Suprapubic skin (tissue), 4 donors: ENCODE measurements around the gene DHX35.

Experiments used
- EP300 ChIP-seq: sonication (generic); formaldehyde crosslinking; IDR thresholded peaks from one replicate; pipeline ENCODE4 v1.6.1; 2017; ENCODE audit warnings: antibody characterized with exemption
- POLR2A ChIP-seq, 2 donors: fragments of 450-650 bp; IDR thresholded peaks; one replicate each; pipeline ENCODE4 v1.6.1; 2017; ENCODE audit warnings: antibody characterized with exemption in 2 of 2, mild to moderate bottlenecking in 2 of 2, moderate library complexity in 2 of 2
- POLR2AphosphoS5 ChIP-seq, 3 donors: sonication (generic); formaldehyde crosslinking; IDR thresholded peaks; one replicate each; pipeline ENCODE4 v1.6.1; 2017; ENCODE audit warnings: antibody characterized with exemption in 3 of 3
- TF ChIP-seq, protein P1 (sequence below), 2 donors: fragments of 200-600 bp in 1 of 2; fragments of 450-650 bp in 1 of 2; sonication (generic) in 1 of 2; IDR thresholded peaks; one replicate each; pipeline ENCODE4 v1.5.1; 2016 to 2019; ENCODE audit warnings: antibody characterized with exemption in 2 of 2, mild to moderate bottlenecking in 1 of 2, moderate library complexity in 1 of 2

DNA sequence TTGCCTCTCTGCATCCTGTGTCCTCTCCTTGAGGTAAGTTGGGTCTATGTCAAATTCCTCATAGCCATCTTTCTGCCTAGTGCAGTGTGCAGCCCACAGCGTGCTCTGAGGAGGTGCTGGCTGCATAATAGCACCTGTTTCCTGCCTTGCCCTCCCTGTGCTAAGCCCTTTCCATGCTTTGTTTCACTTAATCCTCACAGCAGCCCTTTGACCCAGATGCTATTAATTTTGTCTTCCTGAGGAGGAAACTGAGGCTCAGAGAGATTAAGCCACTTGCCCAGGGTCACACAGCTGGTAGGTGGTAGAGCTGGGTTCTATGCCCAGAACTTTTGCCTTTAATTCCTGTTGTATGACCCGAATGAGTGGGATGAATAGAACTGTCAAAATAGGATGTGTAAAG, 22.5 kb upstream of the DHX35 start:
- TF ChIP-seq, protein P1, sequence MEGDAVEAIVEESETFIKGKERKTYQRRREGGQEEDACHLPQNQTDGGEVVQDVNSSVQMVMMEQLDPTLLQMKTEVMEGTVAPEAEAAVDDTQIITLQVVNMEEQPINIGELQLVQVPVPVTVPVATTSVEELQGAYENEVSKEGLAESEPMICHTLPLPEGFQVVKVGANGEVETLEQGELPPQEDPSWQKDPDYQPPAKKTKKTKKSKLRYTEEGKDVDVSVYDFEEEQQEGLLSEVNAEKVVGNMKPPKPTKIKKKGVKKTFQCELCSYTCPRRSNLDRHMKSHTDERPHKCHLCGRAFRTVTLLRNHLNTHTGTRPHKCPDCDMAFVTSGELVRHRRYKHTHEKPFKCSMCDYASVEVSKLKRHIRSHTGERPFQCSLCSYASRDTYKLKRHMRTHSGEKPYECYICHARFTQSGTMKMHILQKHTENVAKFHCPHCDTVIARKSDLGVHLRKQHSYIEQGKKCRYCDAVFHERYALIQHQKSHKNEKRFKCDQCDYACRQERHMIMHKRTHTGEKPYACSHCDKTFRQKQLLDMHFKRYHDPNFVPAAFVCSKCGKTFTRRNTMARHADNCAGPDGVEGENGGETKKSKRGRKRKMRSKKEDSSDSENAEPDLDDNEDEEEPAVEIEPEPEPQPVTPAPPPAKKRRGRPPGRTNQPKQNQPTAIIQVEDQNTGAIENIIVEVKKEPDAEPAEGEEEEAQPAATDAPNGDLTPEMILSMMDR (IDR thresholded peaks at IDR 0.05) = no peak
- TF ChIP-seq POLR2A (IDR thresholded peaks at IDR 0.05) (no peak), POLR2AphosphoS5 (IDR thresholded peaks at IDR 0.05) (no peak), EP300 (no peak)
